ENCODE results near the gene HS6ST2.

The HS6ST2 gene

DNA sequence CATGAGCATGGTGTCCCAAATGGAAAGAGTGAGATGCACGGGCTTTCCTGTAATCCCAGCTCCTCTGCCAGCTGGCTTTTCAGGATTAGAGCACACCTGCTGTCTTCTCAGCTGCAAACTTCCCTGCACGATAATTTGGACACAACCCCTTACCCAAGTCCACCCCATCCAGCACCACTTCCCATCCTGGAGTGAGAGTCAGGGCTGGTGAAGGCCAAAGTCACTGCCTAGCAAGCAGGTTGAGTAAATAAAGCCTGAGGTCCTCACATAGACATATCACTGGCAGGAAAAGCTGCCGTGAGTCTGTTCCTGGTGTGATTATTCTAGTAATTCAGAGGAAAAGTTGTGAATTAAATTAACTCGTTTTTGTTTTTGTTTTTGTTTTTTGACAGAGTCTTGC lies 355.7 kb downstream of the HS6ST2 start:
- no peak overlapping the region for H2AFZ ChIP-seq (ENCODE audit: low read length)
- H2AK5ac ChIP-seq (ENCODE audit: low read depth, low read length) = no peak overlapping the region
- no peak overlapping the region for H4K8ac ChIP-seq (ENCODE audit: low read depth, low read length)
- no CpG with 5 or more reads among the region's 4 CpGs for WGBS, 2 donors (ENCODE audit: extremely low coverage in 2 of 2, insufficient read length in 2 of 2, insufficient replicate concordance in 1 of 2)
- H3K4me2 ChIP-seq (ENCODE audit: insufficient read depth, low read length, poor library complexity, severe bottlenecking) = no peak overlapping the region
- H3K36me3 ChIP-seq (replicated peaks in 1 of 2; ENCODE audit: control insufficient read depth in 2 of 2, insufficient read depth in 2 of 2, low read length in 2 of 2) = no peaks in the 10 kb centered on the region
- no peak overlapping the region for H3K4me3 ChIP-seq (ENCODE audit: low read length in 2 of 2)
- no peak overlapping the region for H2BK120ac ChIP-seq (ENCODE audit: low read depth, low read length)
- no peak for DNase-seq (ENCODE audit: low spot score)
- no peak overlapping the region for H4K91ac ChIP-seq (ENCODE audit: low read depth, low read length, poor library complexity)
- H3K9ac ChIP-seq (ENCODE audit: low read depth, low read length, poor library complexity) = no peak overlapping the region
- no peak overlapping the region for H3K23ac ChIP-seq (ENCODE audit: low read depth, low read length, poor library complexity)
- H3K4ac ChIP-seq (ENCODE audit: low read length) = no peak overlapping the region
- peaks cover 0 to 25% (median 0%) of the 10 kb centered on the region in 3 experiments for H3K27me3 ChIP-seq (ENCODE audit: control insufficient read depth in 3 of 3, insufficient read depth in 3 of 3, low read depth in 1 of 3, low read length in 3 of 3)
- H3K18ac ChIP-seq (ENCODE audit: low read length) = no peak overlapping the region
- no peak overlapping the region for H2BK15ac ChIP-seq (ENCODE audit: low read length)
- no peak overlapping the region for H3K27ac ChIP-seq (replicated peaks; ENCODE audit: low read length)
- no peak overlapping the region for H2BK5ac ChIP-seq (ENCODE audit: low read length)
- no peaks in the 10 kb centered on the region for H3K4me1 ChIP-seq (ENCODE audit: control insufficient read depth in 2 of 2, insufficient read depth in 1 of 2, low read depth in 1 of 2, low read length in 2 of 2)
- no peaks in the 10 kb centered on the region for H3K9me3 ChIP-seq (replicated peaks in 1 of 2; ENCODE audit: control insufficient read depth in 2 of 2, insufficient read depth in 1 of 2, low read depth in 1 of 2, low read length in 2 of 2)
- no peaks in the 10 kb centered on the region for H3K79me1 ChIP-seq (ENCODE audit: low read depth, low read length)
- H3K14ac ChIP-seq (ENCODE audit: low read length) = no peak overlapping the region
- no peak overlapping the region for H2BK12ac ChIP-seq (ENCODE audit: low read length)

DNA sequence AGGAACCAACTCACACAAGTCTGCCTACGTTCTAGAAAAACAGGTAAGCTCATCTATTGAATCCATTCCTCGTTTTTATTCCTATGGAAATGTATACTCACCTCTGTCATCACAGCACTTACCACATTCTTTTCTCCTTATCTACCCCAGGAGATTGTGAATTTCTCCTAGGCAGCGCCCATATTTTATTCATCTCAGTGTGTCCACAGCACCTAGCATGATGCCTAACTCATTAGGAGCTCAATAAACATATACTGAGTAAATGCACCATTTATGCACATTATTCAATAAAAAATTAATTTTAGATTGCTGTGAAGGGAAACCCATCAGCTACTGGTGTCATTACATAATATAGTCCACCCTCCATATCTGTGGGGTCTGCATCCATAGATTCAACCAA lies 363.4 kb downstream of the HS6ST2 start:
- H2BK15ac ChIP-seq (ENCODE audit: low read length) = no peak overlapping the region
- no peak overlapping the region for H3K27ac ChIP-seq (replicated peaks; ENCODE audit: low read length)
- no peaks in the 10 kb centered on the region for H3K4me1 ChIP-seq (ENCODE audit: control insufficient read depth in 2 of 2, insufficient read depth in 1 of 2, low read depth in 1 of 2, low read length in 2 of 2)
- H3K9ac ChIP-seq (ENCODE audit: low read depth, low read length, poor library complexity) = no peak overlapping the region
- no peak overlapping the region for H3K23ac ChIP-seq (ENCODE audit: low read depth, low read length, poor library complexity)
- no peak overlapping the region for H2BK5ac ChIP-seq (ENCODE audit: low read length)
- H3K4me2 ChIP-seq (ENCODE audit: insufficient read depth, low read length, poor library complexity, severe bottlenecking) = no peak overlapping the region
- no peaks in the 10 kb centered on the region for H3K36me3 ChIP-seq (replicated peaks in 1 of 2; ENCODE audit: control insufficient read depth in 2 of 2, insufficient read depth in 2 of 2, low read length in 2 of 2)
- H2BK12ac ChIP-seq (ENCODE audit: low read length) = no peak overlapping the region
- no peak overlapping the region for H3K18ac ChIP-seq (ENCODE audit: low read length)
- H4K8ac ChIP-seq (ENCODE audit: low read depth, low read length) = no peak overlapping the region
- no peak for DNase-seq (ENCODE audit: low spot score)
- no peak overlapping the region for H2AFZ ChIP-seq (ENCODE audit: low read length)
- H3K9me3 ChIP-seq (replicated peaks in 1 of 2; ENCODE audit: control insufficient read depth in 2 of 2, insufficient read depth in 1 of 2, low read depth in 1 of 2, low read length in 2 of 2) = no peaks in the 10 kb centered on the region
- no peak overlapping the region for H3K4ac ChIP-seq (ENCODE audit: low read length)
- H3K79me1 ChIP-seq (ENCODE audit: low read depth, low read length) = no peaks in the 10 kb centered on the region
- no peak overlapping the region for H3K14ac ChIP-seq (ENCODE audit: low read length)
- peaks cover 0 to 26% (median 0%) of the 10 kb centered on the region in 3 experiments for H3K27me3 ChIP-seq (ENCODE audit: control insufficient read depth in 3 of 3, insufficient read depth in 3 of 3, low read depth in 1 of 3, low read length in 3 of 3)
- H2AK5ac ChIP-seq (ENCODE audit: low read depth, low read length) = no peak overlapping the region
- H2BK120ac ChIP-seq (ENCODE audit: low read depth, low read length) = no peak overlapping the region
- H3K4me3 ChIP-seq (ENCODE audit: low read length in 2 of 2) = no peak overlapping the region
- no peak overlapping the region for H4K91ac ChIP-seq (ENCODE audit: low read depth, low read length, poor library complexity)
- WGBS, 2 donors (ENCODE audit: extremely low coverage in 2 of 2, insufficient read length in 2 of 2, insufficient replicate concordance in 1 of 2) = no CpG with 5 or more reads among the region's 3 CpGs

DNA sequence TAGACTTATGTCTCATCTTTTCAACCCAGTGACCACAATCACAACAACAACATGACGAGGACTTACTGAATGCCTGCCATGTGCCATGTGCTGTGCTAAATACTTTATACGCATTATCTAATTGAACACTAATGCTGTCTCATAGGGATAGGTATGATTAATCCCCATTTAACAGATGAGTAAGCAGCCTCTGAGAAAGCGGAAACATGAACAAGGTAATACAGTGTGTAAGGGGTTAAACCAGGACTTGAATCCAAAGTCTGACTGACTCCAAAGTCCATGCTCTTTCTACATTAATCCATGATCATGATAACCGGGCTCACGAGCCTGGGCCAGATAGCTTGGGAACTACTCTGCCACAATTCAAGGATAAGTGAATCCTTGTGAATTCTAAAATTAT lies 364.3 kb downstream of the HS6ST2 start:
- Histone ChIP-seq H3K4ac (ENCODE audit: low read length) (no peak overlapping the region), H3K9me3 (replicated peaks in 1 of 2; ENCODE audit: control insufficient read depth in 2 of 2, insufficient read depth in 1 of 2, low read depth in 1 of 2, low read length in 2 of 2) (no peaks in the 10 kb centered on the region)
- no peak for DNase-seq (ENCODE audit: low spot score)

DNA sequence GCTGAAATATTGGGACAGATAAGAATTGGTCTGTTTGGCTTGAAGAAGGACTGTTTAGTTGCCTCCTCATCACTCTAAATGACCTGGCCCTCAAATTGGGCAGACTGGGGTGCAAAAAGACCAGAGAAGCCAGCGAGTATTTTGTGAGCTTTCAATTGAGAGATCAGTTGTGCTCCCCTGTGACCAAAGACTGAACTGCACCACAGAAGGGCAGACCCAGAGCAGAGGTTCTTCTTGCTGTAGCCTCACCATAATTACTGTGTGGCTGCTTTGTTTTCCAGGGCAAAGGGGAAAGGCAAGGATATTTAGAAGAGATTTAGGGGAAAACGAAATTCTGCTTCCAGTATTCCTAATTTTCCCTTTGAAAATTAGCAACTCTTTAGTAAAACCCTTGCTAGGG lies 365.5 kb downstream of the HS6ST2 start:
- H3K4me2 ChIP-seq (ENCODE audit: insufficient read depth, low read length, poor library complexity, severe bottlenecking) = no peak overlapping the region
- no peak overlapping the region for H2AFZ ChIP-seq (ENCODE audit: low read length)
- H3K4ac ChIP-seq (ENCODE audit: low read length) = no peak overlapping the region
- no peak overlapping the region for H3K18ac ChIP-seq (ENCODE audit: low read length)
- no peak overlapping the region for H2BK15ac ChIP-seq (ENCODE audit: low read length)
- no peaks in the 10 kb centered on the region for H3K79me1 ChIP-seq (ENCODE audit: low read depth, low read length)
- H3K14ac ChIP-seq (ENCODE audit: low read length) = no peak overlapping the region
- no peak overlapping the region for H4K8ac ChIP-seq (ENCODE audit: low read depth, low read length)
- H3K27ac ChIP-seq (replicated peaks; ENCODE audit: low read length) = no peak overlapping the region
- peaks cover 0 to 38% (median 0%) of the 10 kb centered on the region in 3 experiments for H3K27me3 ChIP-seq (ENCODE audit: control insufficient read depth in 3 of 3, insufficient read depth in 3 of 3, low read depth in 1 of 3, low read length in 3 of 3)
- no peaks in the 10 kb centered on the region for H3K36me3 ChIP-seq (replicated peaks in 1 of 2; ENCODE audit: control insufficient read depth in 2 of 2, insufficient read depth in 2 of 2, low read length in 2 of 2)
- H3K23ac ChIP-seq (ENCODE audit: low read depth, low read length, poor library complexity) = no peak overlapping the region
- H3K4me1 ChIP-seq (ENCODE audit: control insufficient read depth in 2 of 2, insufficient read depth in 1 of 2, low read depth in 1 of 2, low read length in 2 of 2) = no peaks in the 10 kb centered on the region
- H3K4me3 ChIP-seq (ENCODE audit: low read length in 2 of 2) = no peak overlapping the region
- H2BK5ac ChIP-seq (ENCODE audit: low read length) = no peak overlapping the region
- no CpG with 5 or more reads among the region's 2 CpGs for WGBS, 2 donors (ENCODE audit: extremely low coverage in 2 of 2, insufficient read length in 2 of 2, insufficient replicate concordance in 1 of 2)
- no peak overlapping the region for H2BK12ac ChIP-seq (ENCODE audit: low read length)
- no peak overlapping the region for H2BK120ac ChIP-seq (ENCODE audit: low read depth, low read length)
- H4K91ac ChIP-seq (ENCODE audit: low read depth, low read length, poor library complexity) = no peak overlapping the region
- peak; percentile 2 for DNase-seq (ENCODE audit: low spot score)
- H3K9me3 ChIP-seq (replicated peaks in 1 of 2; ENCODE audit: control insufficient read depth in 2 of 2, insufficient read depth in 1 of 2, low read depth in 1 of 2, low read length in 2 of 2) = no peaks in the 10 kb centered on the region
- no peak overlapping the region for H3K9ac ChIP-seq (ENCODE audit: low read depth, low read length, poor library complexity)
- no peak overlapping the region for H2AK5ac ChIP-seq (ENCODE audit: low read depth, low read length)

More for the DNA sequence above, 364.3 kb downstream of the HS6ST2 start:
- Histone ChIP-seq H3K9ac (ENCODE audit: low read depth, low read length, poor library complexity) (no peak overlapping the region), H3K14ac (ENCODE audit: low read length) (no peak overlapping the region), H2BK15ac (ENCODE audit: low read length) (no peak overlapping the region), H3K18ac (ENCODE audit: low read length) (no peak overlapping the region), H3K36me3 (replicated peaks in 1 of 2; ENCODE audit: control insufficient read depth in 2 of 2, insufficient read depth in 2 of 2, low read length in 2 of 2) (no peaks in the 10 kb centered on the region), H2AK5ac (ENCODE audit: low read depth, low read length) (no peak overlapping the region), H3K27me3 (ENCODE audit: control insufficient read depth in 3 of 3, insufficient read depth in 3 of 3, low read depth in 1 of 3, low read length in 3 of 3) (peaks cover 0 to 28% (median 0%) of the 10 kb centered on the region in 3 experiments), H2AFZ (ENCODE audit: low read length) (no peak overlapping the region), H3K4me3 (ENCODE audit: low read length in 2 of 2) (no peak overlapping the region), H3K4me2 (ENCODE audit: insufficient read depth, low read length, poor library complexity, severe bottlenecking) (no peak overlapping the region), H2BK12ac (ENCODE audit: low read length) (no peak overlapping the region), H2BK120ac (ENCODE audit: low read depth, low read length) (no peak overlapping the region), H3K27ac (replicated peaks; ENCODE audit: low read length) (no peak overlapping the region), H4K8ac (ENCODE audit: low read depth, low read length) (no peak overlapping the region), H2BK5ac (ENCODE audit: low read length) (no peak overlapping the region), H3K23ac (ENCODE audit: low read depth, low read length, poor library complexity) (no peak overlapping the region), H4K91ac (ENCODE audit: low read depth, low read length, poor library complexity) (no peak overlapping the region), H3K4me1 (ENCODE audit: control insufficient read depth in 2 of 2, insufficient read depth in 1 of 2, low read depth in 1 of 2, low read length in 2 of 2) (no peaks in the 10 kb centered on the region), H3K79me1 (ENCODE audit: low read depth, low read length) (no peaks in the 10 kb centered on the region)
- WGBS, 2 donors (ENCODE audit: extremely low coverage in 2 of 2, insufficient read length in 2 of 2, insufficient replicate concordance in 1 of 2) = no CpG with 5 or more reads among the region's 5 CpGs

All from neuronal stem cell (in vitro differentiated cells).